DND-41 (cell line): Measurements from ENCODE around the gene CD109.

Experiments used
- ATAC-seq: fragments of 200-7000 bp; cut with Tn5 transposase; 3 replicates; pipeline ENCODE4 v1.9.1; 2021; ENCODE audit warnings: low read depth; ENCODE audit not compliant: insufficient read depth
- DNase-seq: peaks from one replicate; pipeline ENCODE4 v3.0.0-alpha.2; 2020
- H2AFZ ChIP-seq: 2 replicates; pipeline ENCODE4 v1.6.0; 2012; ENCODE audit warnings: low read depth, low read length
- H3K27ac ChIP-seq: 2 replicates; pipeline ENCODE4 v1.5.1; 2012; ENCODE audit warnings: low read length, inconsistent platforms
- H3K27me3 ChIP-seq: fragments of 200-600 bp; sonication (generic); 2 replicates; pipeline ENCODE4 v1.6.0; 2012; ENCODE audit warnings: low read length, mild to moderate bottlenecking, inconsistent platforms; ENCODE audit not compliant: insufficient read depth, poor library complexity
- H3K36me3 ChIP-seq: 2 replicates; pipeline ENCODE4 v1.5.1; 2012; ENCODE audit warnings: low read length, inconsistent platforms; ENCODE audit not compliant: insufficient read depth
- H3K4me1 ChIP-seq: 2 replicates; pipeline ENCODE4 v1.5.1; 2012; ENCODE audit warnings: mild to moderate bottlenecking, low read length; ENCODE audit not compliant: insufficient read depth
- H3K4me2 ChIP-seq: 2 replicates; pipeline ENCODE4 v1.6.0; 2012; ENCODE audit warnings: mild to moderate bottlenecking, moderate library complexity, low read length, inconsistent platforms; ENCODE audit not compliant: insufficient read depth
- H3K4me3 ChIP-seq, 2 experiments: fragments of 200-600 bp in 1 of 2; shearing (Covaris generic) in 1 of 2; 2 replicates each; pipeline ENCODE4 v1.5.1; 2012 to 2016; ENCODE audit warnings: inconsistent platforms in 2 of 2, low read length in 2 of 2, mild to moderate bottlenecking in 2 of 2, low read depth in 1 of 2, moderate library complexity in 1 of 2
- H3K79me2 ChIP-seq: 2 replicates; pipeline ENCODE4 v1.6.0; 2012; ENCODE audit warnings: low read length, inconsistent platforms; ENCODE audit not compliant: insufficient read depth
- H3K9ac ChIP-seq: 2 replicates; pipeline ENCODE4 v1.6.0; 2012; ENCODE audit warnings: low read depth, mild to moderate bottlenecking, inconsistent platforms, low read length, moderate library complexity
- H3K9me3 ChIP-seq: 2 replicates; pipeline ENCODE4 v1.5.1; 2012; ENCODE audit warnings: low read length, moderate library complexity, mild to moderate bottlenecking, inconsistent platforms; ENCODE audit not compliant: insufficient read depth, severe bottlenecking
- H4K20me1 ChIP-seq: 2 replicates; pipeline ENCODE4 v1.6.0; 2012; ENCODE audit warnings: low read length; ENCODE audit not compliant: insufficient read depth
- EZH2 ChIP-seq: IDR thresholded peaks from 3 replicates; pipeline ENCODE4 v1.6.1; 2012; ENCODE audit warnings: borderline replicate concordance, low read depth, mild to moderate bottlenecking, moderate library complexity, low read length, inconsistent platforms; ENCODE audit not compliant: severe bottlenecking
- TF ChIP-seq, protein P1 (sequence below): IDR thresholded peaks from 2 replicates; pipeline ENCODE4 v1.5.1; 2012; ENCODE audit warnings: borderline replicate concordance, low read length, moderate library complexity, mild to moderate bottlenecking; ENCODE audit not compliant: poor library complexity, severe bottlenecking; ENCODE audit errors: extremely low read depth

The CD109 gene

DNA sequence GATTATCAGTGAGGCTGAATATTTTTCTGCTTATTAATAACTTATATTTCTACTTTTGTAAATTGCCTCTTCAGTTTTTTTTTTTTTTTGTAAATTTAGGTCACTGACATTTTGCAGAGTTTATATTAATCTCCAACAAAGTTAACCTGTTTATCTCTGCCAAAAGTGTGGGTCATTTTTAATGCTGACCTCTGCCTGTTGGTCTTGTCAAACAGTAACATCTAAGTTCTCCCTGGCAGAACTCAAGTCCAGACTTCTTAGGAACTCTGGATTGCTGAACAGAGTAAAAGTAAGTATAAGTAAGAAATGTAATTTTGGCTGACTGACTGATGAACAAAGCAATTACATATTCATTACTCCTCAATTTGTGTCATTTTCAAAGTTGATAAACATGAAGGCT, 83.9 kb downstream of the CD109 start:
- DNase-seq = no peak
- H3K9ac ChIP-seq = no peak overlapping the region
- H3K27ac ChIP-seq = no peak overlapping the region
- ATAC-seq = no peak
- no peak overlapping the region for H2AFZ ChIP-seq
- no peaks in the 10 kb centered on the region for H4K20me1 ChIP-seq
- H3K4me3 ChIP-seq = no peak overlapping the region
- H3K27me3 ChIP-seq = no peaks in the 10 kb centered on the region
- H3K9me3 ChIP-seq = no peaks in the 10 kb centered on the region
- TF ChIP-seq EZH2 = no peak
- TF ChIP-seq, protein P1, sequence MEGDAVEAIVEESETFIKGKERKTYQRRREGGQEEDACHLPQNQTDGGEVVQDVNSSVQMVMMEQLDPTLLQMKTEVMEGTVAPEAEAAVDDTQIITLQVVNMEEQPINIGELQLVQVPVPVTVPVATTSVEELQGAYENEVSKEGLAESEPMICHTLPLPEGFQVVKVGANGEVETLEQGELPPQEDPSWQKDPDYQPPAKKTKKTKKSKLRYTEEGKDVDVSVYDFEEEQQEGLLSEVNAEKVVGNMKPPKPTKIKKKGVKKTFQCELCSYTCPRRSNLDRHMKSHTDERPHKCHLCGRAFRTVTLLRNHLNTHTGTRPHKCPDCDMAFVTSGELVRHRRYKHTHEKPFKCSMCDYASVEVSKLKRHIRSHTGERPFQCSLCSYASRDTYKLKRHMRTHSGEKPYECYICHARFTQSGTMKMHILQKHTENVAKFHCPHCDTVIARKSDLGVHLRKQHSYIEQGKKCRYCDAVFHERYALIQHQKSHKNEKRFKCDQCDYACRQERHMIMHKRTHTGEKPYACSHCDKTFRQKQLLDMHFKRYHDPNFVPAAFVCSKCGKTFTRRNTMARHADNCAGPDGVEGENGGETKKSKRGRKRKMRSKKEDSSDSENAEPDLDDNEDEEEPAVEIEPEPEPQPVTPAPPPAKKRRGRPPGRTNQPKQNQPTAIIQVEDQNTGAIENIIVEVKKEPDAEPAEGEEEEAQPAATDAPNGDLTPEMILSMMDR = no peak
- H3K4me1 ChIP-seq = no peaks in the 10 kb centered on the region
- no peaks in the 10 kb centered on the region; the same call in 1 of the 2 replicates for H3K36me3 ChIP-seq
- H3K4me2 ChIP-seq = no peak overlapping the region
- H3K79me2 ChIP-seq = no peaks in the 10 kb centered on the region

DNA sequence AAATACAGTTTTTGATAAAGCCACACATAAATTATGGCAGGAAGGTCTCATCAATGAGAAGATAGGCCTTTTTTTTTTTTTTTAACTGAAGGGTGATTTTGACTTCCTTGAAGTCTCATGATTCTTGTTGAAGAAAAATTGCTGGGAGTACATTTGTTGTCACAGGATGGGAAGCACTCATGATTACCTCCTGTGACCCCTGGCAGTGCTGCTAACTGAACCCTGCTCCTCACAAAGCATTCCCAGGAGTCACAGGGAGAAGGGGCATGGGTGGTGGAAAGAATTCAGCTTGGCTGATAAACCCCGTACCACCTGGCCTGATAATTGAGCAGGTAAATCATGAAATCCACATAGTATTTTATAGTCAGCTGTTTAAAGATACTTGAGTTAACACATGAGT, 86.9 kb downstream of the CD109 start:
- no peak for ATAC-seq
- TF ChIP-seq, protein P1 = no peak
- TF ChIP-seq EZH2 = no peak
- H3K9ac ChIP-seq = no peak overlapping the region
- no peak overlapping the region for H2AFZ ChIP-seq
- no peaks in the 10 kb centered on the region; the same call in 1 of the 2 replicates for H3K36me3 ChIP-seq
- H3K4me1 ChIP-seq = no peaks in the 10 kb centered on the region
- H3K4me2 ChIP-seq = no peak overlapping the region
- no peak for DNase-seq
- no peaks in the 10 kb centered on the region for H4K20me1 ChIP-seq
- H3K9me3 ChIP-seq = no peaks in the 10 kb centered on the region
- H3K4me3 ChIP-seq = no peak overlapping the region
- no peak overlapping the region for H3K27ac ChIP-seq
- H3K79me2 ChIP-seq = no peaks in the 10 kb centered on the region
- H3K27me3 ChIP-seq = no peaks in the 10 kb centered on the region

DNA sequence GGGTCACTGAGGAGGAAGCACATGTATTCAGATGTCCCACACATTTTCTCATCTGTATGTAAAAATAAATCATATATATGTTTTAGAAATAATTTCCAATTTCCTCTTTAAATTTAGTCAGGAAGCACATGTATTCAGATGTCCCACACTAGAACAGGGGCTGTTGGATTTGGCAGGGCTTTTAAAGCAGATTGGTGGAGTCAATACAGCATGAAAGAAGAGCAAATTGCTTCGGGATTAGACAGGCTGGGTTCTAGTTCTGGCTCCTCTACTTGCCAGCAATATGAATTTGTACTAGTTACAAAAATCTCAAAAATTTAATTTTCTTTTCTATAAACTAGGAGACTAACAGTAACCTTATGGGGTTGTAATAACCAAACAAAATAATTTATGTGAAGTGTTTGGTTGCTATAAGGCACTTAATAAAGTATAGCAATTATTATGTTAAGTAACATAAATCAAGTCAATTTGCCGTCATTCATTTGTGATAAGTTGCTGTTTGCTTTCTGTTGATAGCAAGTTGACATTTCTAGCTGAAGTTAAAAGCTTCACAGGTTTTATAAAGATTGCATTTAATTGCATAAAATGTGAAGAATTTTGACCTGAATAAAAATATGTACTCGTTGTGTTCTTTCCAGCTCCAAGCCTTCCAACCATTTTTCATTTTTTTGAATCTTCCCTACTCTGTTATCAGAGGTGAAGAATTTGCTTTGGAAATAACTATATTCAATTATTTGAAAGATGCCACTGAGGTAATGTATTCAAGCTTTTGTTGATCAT, 88.9 kb downstream of the CD109 start:
- no peak for TF ChIP-seq EZH2
- TF ChIP-seq, protein P1 = no peak
- H3K4me3 ChIP-seq = no peak overlapping the region
- no peak overlapping the region for H3K9ac ChIP-seq
- no peak overlapping the region for H3K4me2 ChIP-seq
- ATAC-seq (no peak), DNase-seq (no peak)
- H2AFZ ChIP-seq = no peak overlapping the region
- H3K36me3 ChIP-seq = no peaks in the 10 kb centered on the region; the same call in 1 of the 2 replicates
- no peaks in the 10 kb centered on the region for H3K9me3 ChIP-seq
- H3K4me1 ChIP-seq = no peaks in the 10 kb centered on the region
- no peaks in the 10 kb centered on the region for H3K79me2 ChIP-seq
- H3K27ac ChIP-seq = no peak overlapping the region
- H4K20me1 ChIP-seq = no peaks in the 10 kb centered on the region
- H3K27me3 ChIP-seq = no peaks in the 10 kb centered on the region
